ENCODE results near the gene ANKFN1.

The ANKFN1 gene

DNA sequence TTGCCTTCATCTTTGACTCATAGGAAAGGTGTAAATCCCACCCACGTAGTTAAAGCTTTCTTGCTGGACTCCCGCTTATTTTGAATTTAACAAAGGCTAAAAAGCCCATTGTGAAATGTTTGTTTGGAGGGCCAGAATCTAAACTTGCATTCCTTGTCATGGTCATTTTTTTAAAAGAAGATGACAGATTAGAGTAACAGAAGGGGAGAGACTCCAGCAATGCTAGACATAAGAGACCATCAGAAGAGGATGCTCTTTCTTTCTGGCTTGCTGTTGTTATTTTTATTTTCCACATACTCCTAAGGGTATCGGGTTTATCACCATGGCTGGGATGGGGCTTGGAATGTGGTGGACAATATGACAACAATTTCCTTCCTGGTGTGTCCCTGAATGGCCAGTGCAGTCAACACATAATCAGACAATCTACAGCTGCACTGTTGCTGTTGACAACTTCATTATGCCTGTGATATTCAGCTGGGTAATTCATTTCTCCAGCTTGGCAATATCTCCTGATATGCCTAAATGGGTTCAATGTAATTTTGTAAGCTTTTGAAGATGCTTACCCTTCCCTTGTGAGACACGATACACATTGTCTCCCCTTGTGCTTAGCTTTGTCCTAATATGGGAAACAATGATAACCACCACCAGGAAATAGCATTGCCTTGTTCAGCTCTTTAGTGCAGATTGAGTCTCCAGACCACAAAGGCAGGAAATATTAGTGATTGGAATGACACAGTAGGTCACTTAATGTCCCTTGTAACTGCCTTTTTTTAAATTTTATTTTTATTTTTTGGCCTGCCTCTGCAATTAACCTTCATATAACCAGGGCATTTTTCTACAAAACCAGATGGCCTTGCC lies 164.3 kb downstream of the ANKFN1 start:
- TF ChIP-seq, protein P1, sequence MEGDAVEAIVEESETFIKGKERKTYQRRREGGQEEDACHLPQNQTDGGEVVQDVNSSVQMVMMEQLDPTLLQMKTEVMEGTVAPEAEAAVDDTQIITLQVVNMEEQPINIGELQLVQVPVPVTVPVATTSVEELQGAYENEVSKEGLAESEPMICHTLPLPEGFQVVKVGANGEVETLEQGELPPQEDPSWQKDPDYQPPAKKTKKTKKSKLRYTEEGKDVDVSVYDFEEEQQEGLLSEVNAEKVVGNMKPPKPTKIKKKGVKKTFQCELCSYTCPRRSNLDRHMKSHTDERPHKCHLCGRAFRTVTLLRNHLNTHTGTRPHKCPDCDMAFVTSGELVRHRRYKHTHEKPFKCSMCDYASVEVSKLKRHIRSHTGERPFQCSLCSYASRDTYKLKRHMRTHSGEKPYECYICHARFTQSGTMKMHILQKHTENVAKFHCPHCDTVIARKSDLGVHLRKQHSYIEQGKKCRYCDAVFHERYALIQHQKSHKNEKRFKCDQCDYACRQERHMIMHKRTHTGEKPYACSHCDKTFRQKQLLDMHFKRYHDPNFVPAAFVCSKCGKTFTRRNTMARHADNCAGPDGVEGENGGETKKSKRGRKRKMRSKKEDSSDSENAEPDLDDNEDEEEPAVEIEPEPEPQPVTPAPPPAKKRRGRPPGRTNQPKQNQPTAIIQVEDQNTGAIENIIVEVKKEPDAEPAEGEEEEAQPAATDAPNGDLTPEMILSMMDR (IDR thresholded peaks at IDR 0.05; ENCODE audit: low read depth, low read length), result no peak
- no peak for DNase-seq (ENCODE audit: extremely low read depth, low read depth)

DNA sequence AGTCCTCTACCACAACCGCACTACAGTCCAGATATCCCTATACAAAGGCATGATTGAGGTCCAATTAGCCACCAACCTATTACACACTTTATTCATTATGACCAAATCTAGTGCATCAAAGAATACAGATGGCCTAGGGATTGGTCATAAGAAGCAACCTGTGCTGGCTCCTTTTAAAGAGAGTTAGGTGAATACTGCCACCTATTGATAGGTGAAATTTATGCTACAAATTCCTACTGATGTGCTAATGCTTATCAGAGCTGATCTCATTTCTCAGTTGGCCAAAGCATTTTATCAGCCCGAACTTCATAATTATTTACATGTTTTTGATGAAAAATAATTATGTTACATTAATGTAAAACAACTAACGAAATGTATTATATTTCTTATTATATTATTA lies 166.3 kb downstream of the ANKFN1 start:
- peak; percentile 22 for DNase-seq (ENCODE audit: extremely low read depth, low read depth)
- TF ChIP-seq, protein P1 (IDR thresholded peaks at IDR 0.05; ENCODE audit: low read depth, low read length), result peak; percentile 56

DNA sequence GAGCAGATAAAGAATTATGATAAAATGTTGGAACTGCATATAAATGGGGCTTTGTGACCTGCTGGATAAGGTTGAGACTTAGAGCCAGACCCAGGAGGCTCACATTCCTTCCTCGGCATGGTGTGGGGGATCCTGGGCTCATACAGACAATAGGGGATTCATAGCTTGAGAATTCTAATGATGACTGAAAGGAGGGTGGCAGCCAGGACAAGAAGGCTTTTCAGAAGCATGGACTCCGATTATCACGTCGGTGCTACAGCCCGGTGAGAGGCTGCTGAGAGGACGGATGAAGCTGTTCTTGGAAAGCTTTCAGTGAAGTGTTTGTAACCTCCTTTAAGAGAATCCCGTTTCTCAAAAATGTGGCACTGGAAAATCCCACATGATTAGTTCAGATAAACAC lies 167.2 kb downstream of the ANKFN1 start:
- TF ChIP-seq, protein P1 (IDR thresholded peaks at IDR 0.05; ENCODE audit: low read depth, low read length), result no peak
- no peak for DNase-seq (ENCODE audit: extremely low read depth, low read depth)

DNA sequence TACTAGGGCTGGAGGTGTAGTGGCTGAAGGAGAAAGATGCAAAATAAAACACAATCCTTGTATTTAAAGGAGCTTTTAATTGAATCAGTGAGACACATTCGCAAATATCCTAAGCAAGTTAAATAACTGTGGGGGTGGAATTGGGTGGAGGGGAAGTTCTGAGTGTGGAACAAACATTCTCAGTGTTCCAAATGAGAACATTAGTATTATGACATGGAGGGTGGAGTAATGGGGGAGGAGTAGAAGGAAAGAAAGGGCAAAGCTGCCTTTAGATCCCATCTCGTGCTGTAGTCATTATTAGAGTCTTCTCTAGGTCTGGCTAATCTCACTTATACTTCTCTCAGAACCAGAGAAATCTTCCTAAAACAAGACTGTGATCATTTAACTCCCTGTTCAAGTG lies 169.7 kb downstream of the ANKFN1 start:
- TF ChIP-seq, protein P1 (IDR thresholded peaks at IDR 0.05; ENCODE audit: low read depth, low read length), result no peak
- no peak for DNase-seq (ENCODE audit: extremely low read depth, low read depth)

DNA sequence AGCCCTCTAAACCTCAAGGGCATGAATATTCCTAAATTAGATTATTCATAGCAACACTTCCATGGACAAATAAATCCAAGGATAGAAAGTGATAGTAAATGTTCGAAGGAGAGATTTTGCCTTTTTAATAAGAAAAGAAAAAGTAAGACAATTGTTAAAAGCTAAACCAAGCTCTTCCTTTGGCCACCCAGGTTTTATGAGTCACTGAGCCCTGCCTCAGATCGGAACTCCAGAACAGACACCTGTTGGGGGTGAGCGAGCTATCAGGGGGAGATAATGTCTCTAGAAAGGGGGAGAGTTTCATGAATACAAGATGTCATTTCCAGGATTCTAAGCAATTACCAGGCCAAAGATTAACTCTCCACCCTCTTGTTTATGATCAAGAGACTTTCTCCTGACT lies 171.4 kb downstream of the ANKFN1 start:
- no peak for DNase-seq (ENCODE audit: extremely low read depth, low read depth)
- TF ChIP-seq, protein P1 (IDR thresholded peaks at IDR 0.05; ENCODE audit: low read depth, low read length), result no peak

DNA sequence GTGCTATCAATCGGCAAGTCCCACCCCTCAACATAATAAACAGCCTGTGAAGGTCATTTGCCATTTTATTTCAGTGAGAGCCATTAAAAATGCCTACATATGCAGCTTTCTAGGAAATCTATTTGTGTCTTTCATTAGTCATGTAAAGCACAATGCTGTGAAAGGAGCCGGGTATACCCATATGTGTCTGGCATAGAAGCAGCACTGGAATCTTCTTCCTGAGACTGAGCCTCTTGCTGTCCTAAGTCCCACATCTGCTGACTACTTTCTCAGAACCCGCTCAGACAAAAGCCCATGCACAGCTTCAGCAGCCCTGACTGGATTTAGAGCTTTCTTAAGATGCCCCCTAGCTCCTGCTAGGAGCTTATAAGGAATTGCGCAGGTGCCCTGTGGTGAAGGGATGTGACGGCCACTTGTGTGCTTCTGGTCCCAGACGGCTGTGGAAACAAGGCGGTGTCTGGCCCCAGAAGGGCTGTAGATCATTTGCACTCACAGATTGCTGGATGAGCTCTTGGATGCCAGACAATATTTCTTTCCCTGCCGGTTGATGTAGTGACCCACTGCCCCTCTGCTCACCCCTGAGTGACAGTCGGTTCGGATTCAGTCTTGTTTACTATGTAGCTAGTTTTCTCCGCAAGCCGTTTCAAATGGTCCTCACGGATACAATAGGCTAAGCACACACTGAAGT lies 172.2 kb downstream of the ANKFN1 start:
- TF ChIP-seq, protein P1 (IDR thresholded peaks at IDR 0.05; ENCODE audit: low read depth, low read length), result no peak
- no peak for DNase-seq (ENCODE audit: extremely low read depth, low read depth)

DNA sequence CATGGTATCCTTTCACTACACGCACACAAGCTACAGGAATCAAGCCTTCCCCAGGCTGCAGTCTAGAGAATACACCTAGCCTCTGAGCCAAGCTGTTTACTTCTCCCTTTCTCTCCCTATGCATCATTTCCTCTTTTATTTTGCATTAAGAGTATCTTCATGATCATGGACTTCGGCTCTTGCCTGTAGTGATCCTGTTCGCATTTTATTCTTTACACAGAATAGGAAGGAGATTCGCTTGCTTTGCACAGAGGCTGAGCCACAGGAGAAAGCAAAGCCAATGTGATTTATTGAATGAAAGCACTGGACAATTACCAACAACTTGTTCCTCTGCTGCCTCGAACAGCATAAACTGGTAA lies 172.7 kb downstream of the ANKFN1 start:
- DNase-seq (ENCODE audit: extremely low read depth, low read depth), result no peak
- TF ChIP-seq, protein P1 (IDR thresholded peaks at IDR 0.05; ENCODE audit: low read depth, low read length), result no peak

Measured in AG09319 (cell line).